ENCODE results near the gene MYL10.

GRCh38 chr7:101620395-101620794 is 8.7 kb downstream of the MYL10 start:
- TF ChIP-seq CTCF (IDR thresholded peaks at IDR 0.05) (no peak), POLR2A (IDR thresholded peaks at IDR 0.05) (no peak)

All from body of pancreas (tissue), 4 donors.